Measurements from ENCODE around the gene CDC37L1.
A peak's percentile ranks its signal among the peaks of the same experiment; 100 is the strongest.
"Not testable (repeated sequence)": the region's sequence is repeated elsewhere in the genome, so short reads cannot be mapped to it uniquely, and the experiment has no call there.

Gene CDC37L1

DNA sequence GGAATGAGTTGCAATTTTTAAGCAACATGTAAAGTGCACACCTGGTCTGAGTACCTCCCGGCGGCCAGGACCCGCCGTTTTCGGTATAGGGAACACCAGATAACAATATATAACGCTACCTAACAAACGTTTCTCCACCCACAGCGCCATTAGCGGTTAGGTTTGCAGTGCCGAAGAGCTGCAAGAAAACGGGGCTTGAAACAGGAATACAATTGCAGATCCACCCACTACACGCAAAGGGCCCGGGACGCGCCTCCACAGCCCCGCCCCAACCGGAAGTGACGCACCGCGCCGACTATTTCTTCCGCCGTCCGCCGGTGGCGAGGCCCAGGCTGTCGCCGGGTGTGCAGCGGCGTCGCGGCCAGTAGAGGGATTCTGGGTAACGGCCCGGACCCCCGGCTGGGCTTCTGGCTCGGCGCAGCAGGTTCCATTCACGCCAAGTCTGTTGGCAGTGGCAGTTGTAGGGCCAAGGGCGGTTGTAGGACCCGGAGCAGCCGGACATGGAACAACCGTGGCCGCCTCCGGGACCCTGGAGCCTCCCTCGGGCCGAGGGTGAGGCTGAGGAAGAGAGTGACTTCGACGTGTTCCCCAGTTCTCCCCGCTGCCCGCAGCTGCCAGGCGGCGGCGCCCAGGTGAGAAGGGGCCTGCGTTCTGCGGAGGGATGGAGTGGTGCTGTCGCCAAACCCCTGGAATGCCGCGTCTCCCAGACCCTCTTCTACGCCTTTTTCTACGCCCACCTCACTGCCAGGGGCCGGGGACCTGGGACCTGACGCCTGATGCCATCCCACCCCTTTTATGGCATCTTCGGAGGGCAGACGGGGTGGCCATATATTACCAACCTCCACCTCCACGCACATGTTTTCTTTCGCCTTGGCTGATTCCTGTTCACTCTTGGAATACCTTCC is at the start of gene CDC37L1:
Gene CDC37L1, plus strand, starts transcription at position 302 of the 905 bp plus-strand sequence. Its CDS starts 199 bp downstream, at position 501.
- DNase-seq = peak; percentile 98

DNA sequence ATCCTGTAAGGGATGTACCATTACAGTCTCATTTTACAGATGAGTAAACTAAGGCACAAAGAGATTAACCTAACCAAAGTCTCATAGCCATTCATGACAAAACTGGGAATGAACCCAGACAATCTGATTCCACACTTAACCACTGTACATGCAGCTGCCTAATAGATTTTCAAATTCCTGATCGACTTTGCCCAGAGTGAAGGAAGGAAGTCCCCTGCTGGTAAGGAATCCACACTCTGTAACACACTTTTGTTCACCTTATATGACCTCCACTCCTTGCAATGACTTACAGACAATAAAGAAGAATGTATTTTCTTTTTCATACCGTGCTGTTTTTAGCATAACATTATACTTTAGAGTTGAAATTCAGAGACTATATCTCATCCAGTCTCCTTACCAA is 48.5 kb upstream of the CDC37L1 start:
- DNase-seq = no peak

DNA sequence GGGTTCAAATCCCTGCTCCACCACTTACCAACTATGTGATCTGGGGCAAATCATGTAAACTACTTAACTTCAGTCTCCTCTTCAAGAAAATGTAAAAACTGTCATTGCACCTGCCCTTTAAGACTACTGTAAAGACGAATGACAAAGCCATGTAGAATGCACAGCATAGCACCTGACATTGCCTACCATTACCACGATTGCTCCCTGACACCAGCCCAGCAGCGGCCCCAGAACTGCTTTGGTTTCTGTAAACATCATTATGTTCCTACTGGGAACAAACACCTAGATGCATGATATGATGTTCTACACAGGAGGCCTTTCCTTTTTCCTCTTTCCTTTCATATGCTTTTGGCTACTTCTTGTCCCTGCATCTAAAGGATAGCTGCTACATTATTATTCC is 40.4 kb upstream of the CDC37L1 start:
- no peak for DNase-seq

DNA sequence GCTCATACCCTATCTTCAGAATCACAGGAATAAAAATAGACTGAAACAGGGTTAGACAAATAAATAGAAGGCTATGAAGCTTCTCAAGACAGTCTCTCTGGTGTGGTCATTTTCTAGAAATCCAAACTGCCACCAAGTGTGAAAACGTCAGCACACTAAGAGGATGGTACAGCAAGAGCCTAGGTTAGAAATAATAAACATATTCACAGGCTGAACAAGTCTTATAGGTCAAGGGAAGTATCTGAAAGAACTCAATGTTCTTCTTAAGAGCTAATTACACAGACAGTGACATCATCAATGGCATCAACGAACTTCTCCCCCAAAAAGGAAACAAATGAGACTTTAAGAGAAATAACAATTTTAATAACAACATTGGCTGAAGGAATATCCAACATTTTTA is 39.9 kb upstream of the CDC37L1 start:
- no peak for DNase-seq

DNA sequence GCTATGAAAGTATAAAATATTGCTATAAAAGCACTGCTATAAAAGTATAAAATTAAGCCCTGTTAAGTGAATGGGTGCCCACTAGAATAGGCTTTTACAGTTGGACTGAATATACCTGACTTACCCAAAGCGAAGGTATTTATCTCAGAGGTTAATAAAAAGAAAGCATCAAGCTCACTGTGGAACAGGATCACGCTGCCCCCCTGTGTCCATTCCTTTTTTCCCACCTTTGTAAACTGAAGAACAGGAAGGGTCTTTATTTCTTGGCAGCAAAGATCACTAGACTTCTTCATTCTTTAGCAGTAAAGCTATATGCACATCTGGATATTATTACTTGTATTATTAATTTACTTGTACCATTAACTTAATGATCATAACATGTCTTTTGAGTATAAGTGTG is 39.3 kb upstream of the CDC37L1 start:
- peak; percentile 19 for DNase-seq

- DNase-seq = no peak
Observed at GRCh38 chr9:4642351-4642750, 37.0 kb upstream of the CDC37L1 start.

GRCh38 chr9:4654084-4654483 is 25.3 kb upstream of the CDC37L1 start:
- no peak for DNase-seq

DNA sequence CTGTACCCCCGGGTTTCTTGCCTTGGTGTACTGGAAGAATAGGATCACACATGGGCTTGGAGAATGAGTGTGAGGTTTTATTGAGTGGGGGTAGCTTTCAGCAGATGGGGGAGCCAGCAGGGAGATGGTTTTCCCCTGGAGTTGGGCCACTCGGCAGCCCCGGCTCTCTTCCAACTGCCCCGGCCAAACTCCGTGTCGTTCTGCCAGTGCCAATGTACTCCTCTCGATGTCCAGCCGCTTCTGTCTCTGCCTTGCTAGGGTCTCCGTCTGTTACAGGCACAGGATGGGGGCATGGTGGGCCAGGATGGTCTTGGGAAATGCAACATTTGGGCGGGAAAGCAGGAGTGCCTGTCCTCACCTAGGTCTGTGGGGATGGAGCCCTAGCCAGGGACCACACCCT is 24.8 kb upstream of the CDC37L1 start:
- DNase-seq = no peak

DNA sequence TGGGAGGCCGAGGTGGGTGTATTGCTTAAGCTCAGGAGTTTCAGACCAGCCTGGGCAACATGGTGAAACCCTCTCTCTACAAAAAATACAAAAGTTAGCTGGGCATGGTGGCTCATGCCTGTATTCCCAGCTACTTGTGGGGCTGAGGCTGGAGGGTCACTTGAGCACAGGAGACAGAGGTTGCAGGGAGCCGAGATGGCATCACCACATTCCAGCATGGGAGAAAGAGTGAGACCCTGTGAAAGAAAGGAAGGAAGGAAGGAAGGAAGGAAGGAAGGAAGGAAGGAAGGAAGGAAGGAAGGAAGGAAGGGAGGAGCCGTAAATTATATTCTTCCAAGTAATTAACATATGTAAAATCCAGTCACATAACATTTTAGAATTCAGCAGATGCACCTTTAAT is 23.2 kb upstream of the CDC37L1 start:
- not testable (repeated sequence) for DNase-seq

- no peak for DNase-seq
Observed at GRCh38 chr9:4656621-4657020, 22.7 kb upstream of the CDC37L1 start.

DNA sequence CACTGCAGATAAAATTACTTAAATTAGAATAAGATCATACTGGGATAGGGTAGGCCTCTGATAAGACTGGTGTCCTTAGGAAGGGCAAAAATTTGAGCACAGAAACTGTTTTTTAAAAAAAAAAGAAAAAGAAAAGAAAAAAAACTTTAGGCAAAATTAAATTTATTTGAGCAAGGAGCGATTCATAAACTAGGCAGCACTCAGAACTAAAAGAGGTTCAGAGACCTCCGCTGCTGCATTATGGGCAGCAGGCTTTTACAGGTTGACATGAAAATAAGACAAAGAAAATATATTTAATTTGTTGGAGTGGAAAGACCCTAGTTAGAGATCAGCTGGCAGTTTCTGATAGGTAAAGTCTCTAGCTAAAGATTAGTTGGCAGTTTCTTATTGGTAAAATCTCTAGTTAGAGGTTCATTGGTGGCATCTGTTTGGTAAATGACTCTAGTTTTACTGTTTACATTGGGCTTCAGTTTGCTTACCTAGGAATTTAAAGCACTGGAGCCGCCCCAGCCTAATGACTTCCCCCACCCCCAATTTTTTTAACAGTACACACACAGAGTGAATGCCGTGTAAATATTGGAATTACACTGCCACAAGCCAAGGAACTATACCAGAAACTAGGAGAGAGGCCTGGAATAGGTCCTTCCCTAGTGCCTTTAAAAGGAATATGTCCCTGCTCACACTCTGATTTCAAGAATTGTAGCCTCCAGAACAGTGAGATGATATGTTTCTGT is 21.8 kb upstream of the CDC37L1 start:
- no peak for DNase-seq

GRCh38 chr9:4660665-4661064 is 18.7 kb upstream of the CDC37L1 start:
- DNase-seq = not testable (repeated sequence)

GRCh38 chr9:4661165-4661564 is 18.2 kb upstream of the CDC37L1 start:
- no peak for DNase-seq

- no peak for DNase-seq
Observed at GRCh38 chr9:4661611-4662010, 17.8 kb upstream of the CDC37L1 start.

- DNase-seq = peak; percentile 85
Observed at GRCh38 chr9:4662108-4662988, 17.0 kb upstream of the CDC37L1 start, which contains the start of gene PLPP6. Gene PLPP6 (plus strand): TSS chr9:4662294. CDS start chr9:4662376, 82 bp downstream.

- DNase-seq = no peak
Observed at GRCh38 chr9:4662989-4663792, 16.2 kb upstream of the CDC37L1 start.

DNA sequence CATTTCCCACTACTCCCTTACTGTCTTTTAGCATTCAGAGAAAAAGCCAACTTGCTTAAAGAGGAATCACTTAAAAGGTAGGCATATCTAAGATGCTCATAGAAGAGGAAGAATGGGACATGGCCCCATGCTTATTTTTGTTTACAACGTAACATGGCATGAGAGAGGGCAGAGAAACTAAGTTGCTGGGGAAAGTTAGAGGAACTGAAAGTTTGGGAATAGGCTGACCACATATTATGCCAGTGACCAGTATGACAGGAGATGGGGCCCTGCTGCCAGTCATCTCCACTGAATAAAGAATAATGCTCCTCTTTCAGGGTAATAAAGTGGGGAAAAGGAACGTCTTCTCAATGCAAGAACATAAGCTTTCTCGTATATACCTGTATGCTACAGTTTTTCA is 15.4 kb upstream of the CDC37L1 start:
- DNase-seq = peak; percentile 75

DNA sequence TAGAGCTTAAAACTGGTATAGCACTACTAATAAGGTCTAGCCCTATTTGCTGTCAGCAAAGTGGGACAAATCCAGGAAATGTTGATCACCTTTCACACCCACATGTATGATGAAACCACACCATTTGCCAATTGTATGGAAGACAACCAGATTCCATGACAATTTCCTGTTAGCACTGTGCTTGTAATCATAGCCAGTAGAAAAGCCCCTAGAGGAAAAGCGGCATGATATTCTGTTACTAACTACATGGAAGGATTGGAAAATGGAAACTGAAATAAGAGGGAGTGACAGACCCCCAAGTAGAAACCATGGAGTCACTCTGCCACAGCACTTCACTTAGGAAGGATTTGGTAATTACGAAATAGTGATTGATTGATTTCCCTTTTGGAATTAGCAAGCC is 14.0 kb upstream of the CDC37L1 start:
- DNase-seq = no peak

DNA sequence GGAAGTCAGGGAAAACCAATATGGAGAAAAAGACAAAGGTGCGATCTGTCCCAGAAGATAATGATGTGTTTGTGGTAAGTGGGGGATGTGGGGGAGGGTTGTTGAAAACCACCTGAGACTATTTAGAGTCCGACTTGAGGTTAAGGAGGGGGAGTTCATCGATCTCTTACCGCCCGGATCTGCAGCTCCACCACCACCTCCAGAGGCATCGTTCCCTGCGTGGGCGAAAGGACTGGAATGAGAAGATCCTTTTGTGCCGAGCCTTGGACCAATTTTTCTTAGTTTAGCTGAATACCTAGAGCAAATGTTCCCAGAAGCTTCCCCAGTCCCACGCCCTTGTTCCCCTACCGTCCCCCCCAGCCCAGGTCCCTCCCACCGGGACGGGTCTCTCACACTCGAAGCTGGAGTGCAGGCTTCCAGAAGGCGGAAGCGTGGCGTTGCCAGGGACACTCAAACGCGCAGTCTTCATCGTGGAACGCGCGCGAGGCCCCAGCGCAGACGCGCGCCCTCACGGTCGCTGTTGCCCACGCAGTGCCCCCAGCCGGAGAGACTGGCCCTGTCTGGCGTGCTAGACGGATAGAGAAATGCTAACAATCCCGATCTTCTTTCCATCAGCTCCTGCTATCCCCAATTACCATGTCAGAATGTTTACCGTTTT is 13.2 kb upstream of the CDC37L1 start, which contains the start of gene SPATA6L:
Gene SPATA6L, minus strand, starts transcription at position 439 of the 658 bp plus-strand sequence. Its CDS starts 230 bp downstream, at position 209.
- peak; percentile 53 for DNase-seq

DNA sequence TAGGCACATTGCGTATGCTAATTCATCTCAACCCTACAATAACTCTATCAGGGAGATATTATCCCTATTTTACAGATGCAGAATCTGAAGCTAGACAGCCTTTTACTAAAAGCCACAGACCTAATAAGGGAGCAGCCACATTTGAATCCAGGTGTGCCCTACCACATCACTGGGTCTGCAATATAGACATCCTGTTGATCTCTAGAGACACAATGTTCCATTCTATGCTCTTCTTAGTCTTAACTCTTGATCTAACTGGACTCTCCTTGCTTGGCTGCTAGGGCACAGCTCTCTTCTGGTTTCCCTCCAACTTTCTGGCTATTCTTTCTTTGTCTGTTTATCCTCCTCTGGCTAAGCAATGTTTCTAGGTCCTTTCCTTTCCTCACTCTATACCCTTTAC is 11.7 kb upstream of the CDC37L1 start:
- DNase-seq = no peak

GRCh38 chr9:4668604-4669003 is 10.8 kb upstream of the CDC37L1 start:
- DNase-seq = no peak
